SK-MEL-5 (cell line): ENCODE results near the gene CEMIP. TPM values are rescaled to one million over a fixed set of nuclear protein-coding genes. Genes with fewer than 3 reads are reported as not detected.
"Not testable (repeated sequence)": the region's sequence is repeated elsewhere in the genome, so short reads cannot be mapped to it uniquely, and the experiment has no call there.

ENCODE experiments used
- DNase-seq: peaks from one replicate; pipeline ENCODE4 v3.0.0-alpha.2; 2016; ENCODE audit warnings: low read depth, low spot score
- in situ Hi-C: cut with HindIII; loops from 2 replicates; pipeline ENCODE4 v1.10.0; 2016; ENCODE audit warnings: low sequenced_read_pairs, high pct_unique_total_duplicates, low pct_unique_long_range_greater_than_20kb
- total RNA-seq: library from RNA; depleted of rRNA; stranded (reverse); fragments of >200 nt; shearing (Covaris generic); gene quantifications from 2 replicates; pipeline ENCODE4 v1.2.3, GENCODE V29; 2014

Gene CEMIP
- total RNA-seq, 1 experiment from 2014 or later, result 6.3 TPM

- no peak for DNase-seq
- in situ Hi-C loops, result no loop called here
Observed at GRCh38 chr15:80750575-80750974, 28.6 kb upstream of the CEMIP start.

GRCh38 chr15:80752204-80752603 is 27.0 kb upstream of the CEMIP start:
- in situ Hi-C loops, result no loop called here
- DNase-seq, result no peak

- DNase-seq, result no peak
- in situ Hi-C loops, result no loop called here
Observed at GRCh38 chr15:80753161-80753560, 26.0 kb upstream of the CEMIP start.

GRCh38 chr15:80754014-80754413 is 25.2 kb upstream of the CEMIP start:
- DNase-seq, result no peak
- in situ Hi-C loops, result no loop called here

GRCh38 chr15:80755885-80756284 is 23.3 kb upstream of the CEMIP start:
- DNase-seq, result no peak
- in situ Hi-C loops, result no loop called here

GRCh38 chr15:80758130-80758745 is 20.9 kb upstream of the CEMIP start:
- DNase-seq, result no peak
- in situ Hi-C loops, result no loop called here

- DNase-seq, result no peak
- in situ Hi-C loops, result no loop called here
Observed at GRCh38 chr15:80760960-80761359, 18.2 kb upstream of the CEMIP start.

GRCh38 chr15:80761754-80762153 is 17.4 kb upstream of the CEMIP start:
- in situ Hi-C loops, result no loop called here
- DNase-seq, result no peak

- DNase-seq, in situ Hi-C loops: not testable (repeated sequence)
Observed at GRCh38 chr15:80763235-80763634, 15.9 kb upstream of the CEMIP start.

GRCh38 chr15:80764535-80764934 is 14.6 kb upstream of the CEMIP start:
- in situ Hi-C loops, result no loop called here
- DNase-seq, result no peak

- DNase-seq, result no peak
- in situ Hi-C loops, result no loop called here
Observed at GRCh38 chr15:80766275-80766674, 12.9 kb upstream of the CEMIP start.

GRCh38 chr15:80768158-80768557 is 11.0 kb upstream of the CEMIP start:
- in situ Hi-C loops, result no loop called here
- no peak for DNase-seq

GRCh38 chr15:80769153-80769828 is 9.9 kb upstream of the CEMIP start:
- DNase-seq, result no peak
- in situ Hi-C loops, result no loop called here

GRCh38 chr15:80769829-80770705 is 9.1 kb upstream of the CEMIP start:
- in situ Hi-C loops, result no loop called here
- no peak for DNase-seq

GRCh38 chr15:80773122-80773551 is 6.0 kb upstream of the CEMIP start:
- in situ Hi-C loops, result no loop called here
- DNase-seq, result peak; percentile 19

GRCh38 chr15:80773792-80774352 is 5.3 kb upstream of the CEMIP start:
- no peak for DNase-seq
- in situ Hi-C loops, result no loop called here

- DNase-seq, result no peak
- in situ Hi-C loops, result no loop called here
Observed at GRCh38 chr15:80774486-80774885, 4.7 kb upstream of the CEMIP start.

GRCh38 chr15:80775338-80775737 is 3.8 kb upstream of the CEMIP start:
- in situ Hi-C loops, result no loop called here
- DNase-seq, result no peak
